Esophagus squamous epithelium (tissue), 5 donors: Measurements from ENCODE around the gene MDFI. TPM values are rescaled to one million over a fixed set of nuclear protein-coding genes. Genes with fewer than 3 reads are reported as not detected.

Experiments
- DNase-seq: peaks from one replicate; lab custom pipeline; 2025; lab: John Stamatoyannopoulos, UW
- H3K27ac ChIP-seq, 4 donors: fragments of 200-600 bp; sonication (generic); one replicate each; pipeline ENCODE4 v1.5.1; 2016 to 2019; ENCODE audit warnings: mild to moderate bottlenecking in 1 of 4
- H3K27me3 ChIP-seq, 4 donors: fragments of 200-600 bp; sonication (generic); 1 replicate in 3 of 4; 2 replicates in 1 of 4; pipeline versions ENCODE4 v1.5.1 to v1.6.0; 2017 to 2021; ENCODE audit warnings: antibody characterized with exemption in 1 of 4
- H3K36me3 ChIP-seq, 3 donors: fragments of 200-600 bp; sonication (generic); one replicate each; pipeline ENCODE4 v1.5.1; 2016 to 2019
- H3K4me1 ChIP-seq, 3 donors: fragments of 200-600 bp; sonication (generic); one replicate each; pipeline ENCODE4 v1.5.1; 2017 to 2019
- H3K4me3 ChIP-seq, 4 donors: fragments of 200-600 bp; sonication (generic); 1 replicate in 3 of 4; 2 replicates in 1 of 4; pipeline ENCODE4 v1.5.1; 2016 to 2019; ENCODE audit warnings: mild to moderate bottlenecking in 2 of 4, moderate library complexity in 1 of 4
- H3K9me3 ChIP-seq, 3 donors: fragments of 200-600 bp; sonication (generic); one replicate each; pipeline ENCODE4 v1.5.1; 2016 to 2019
- POLR2A ChIP-seq, 4 donors: fragments of 450-650 bp; IDR thresholded peaks; one replicate each; pipeline ENCODE4 v1.6.1; 2017; ENCODE audit warnings: antibody characterized with exemption in 4 of 4, mild to moderate bottlenecking in 4 of 4, moderate library complexity in 3 of 4
- WGBS, 2 donors: methylation state at CpG; one replicate each; pipeline ENCODE4 v1.1.5; 2018; 5-methylcytosine and 5-hydroxymethylcytosine counted together
- intact Hi-C: fragments of 100-400 bp; cut with DNase I; formaldehyde crosslinking; loops from one replicate; pipeline ENCODE4 v1.15.0; 2022
- total RNA-seq, 4 donors: library from RNA; depleted of rRNA; stranded (reverse); fragments of >200 nt; gene quantifications; one replicate each; pipeline ENCODE4 v1.1.0, GENCODE V29; 2016
- TF ChIP-seq, protein P1 (sequence below), 6 experiments: fragments of 450-650 bp in 4 of 6; fragments of 200-600 bp in 2 of 6; sonication (generic) in 2 of 6; IDR thresholded peaks; one replicate each; pipeline ENCODE4 v1.5.1; 2016 to 2019; ENCODE audit warnings: antibody characterized with exemption in 6 of 6, mild to moderate bottlenecking in 4 of 6, moderate library complexity in 4 of 6
- donor health status: DM: yes; HTN: yes; CAD: no.

MDFI gene
- total RNA-seq, 4 donors from 2014 or later = 50.5 to 105 (median 81.8) TPM

DNA sequence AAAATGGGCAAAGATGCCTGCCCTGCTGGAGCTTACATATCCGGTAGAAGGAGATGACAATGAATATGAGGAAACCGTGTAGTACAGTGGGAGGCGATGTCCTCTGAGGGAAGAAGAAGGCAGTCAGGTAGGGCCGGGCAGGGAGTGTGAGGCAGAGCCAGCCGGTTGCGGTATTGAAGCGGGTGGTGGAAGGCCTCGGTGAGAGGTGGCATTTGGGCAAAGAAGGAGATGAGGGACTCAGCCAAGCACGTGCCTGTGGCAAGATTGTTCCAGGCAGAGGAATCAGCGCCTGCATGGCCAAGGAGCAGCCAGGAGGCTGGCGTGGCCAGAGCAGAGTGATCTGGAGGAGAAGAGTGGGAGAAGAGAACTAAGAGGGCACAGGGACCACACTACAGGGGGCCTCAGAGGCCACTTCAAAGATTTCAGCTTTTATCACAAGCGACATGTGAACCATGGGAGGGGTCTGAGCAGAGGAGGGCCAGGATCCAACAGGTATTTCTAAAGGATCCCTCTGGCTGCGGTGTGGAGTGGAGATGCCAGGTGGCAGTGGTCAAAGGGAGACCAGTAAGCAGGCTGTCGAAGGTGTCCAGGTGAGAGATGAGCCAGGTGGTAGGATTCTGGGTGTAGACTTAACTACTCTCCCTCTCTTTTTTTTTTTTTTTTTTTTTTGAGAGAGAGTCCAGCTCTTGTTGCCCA is 13.8 kb downstream of the MDFI start:
- no peak for DNase-seq
- 83 to 85% methylated on average over 13 to 14 of the region's 14 CpGs for WGBS, 2 donors
- TF ChIP-seq POLR2A (IDR thresholded peaks at IDR 0.05) = no peak
- TF ChIP-seq, protein P1, sequence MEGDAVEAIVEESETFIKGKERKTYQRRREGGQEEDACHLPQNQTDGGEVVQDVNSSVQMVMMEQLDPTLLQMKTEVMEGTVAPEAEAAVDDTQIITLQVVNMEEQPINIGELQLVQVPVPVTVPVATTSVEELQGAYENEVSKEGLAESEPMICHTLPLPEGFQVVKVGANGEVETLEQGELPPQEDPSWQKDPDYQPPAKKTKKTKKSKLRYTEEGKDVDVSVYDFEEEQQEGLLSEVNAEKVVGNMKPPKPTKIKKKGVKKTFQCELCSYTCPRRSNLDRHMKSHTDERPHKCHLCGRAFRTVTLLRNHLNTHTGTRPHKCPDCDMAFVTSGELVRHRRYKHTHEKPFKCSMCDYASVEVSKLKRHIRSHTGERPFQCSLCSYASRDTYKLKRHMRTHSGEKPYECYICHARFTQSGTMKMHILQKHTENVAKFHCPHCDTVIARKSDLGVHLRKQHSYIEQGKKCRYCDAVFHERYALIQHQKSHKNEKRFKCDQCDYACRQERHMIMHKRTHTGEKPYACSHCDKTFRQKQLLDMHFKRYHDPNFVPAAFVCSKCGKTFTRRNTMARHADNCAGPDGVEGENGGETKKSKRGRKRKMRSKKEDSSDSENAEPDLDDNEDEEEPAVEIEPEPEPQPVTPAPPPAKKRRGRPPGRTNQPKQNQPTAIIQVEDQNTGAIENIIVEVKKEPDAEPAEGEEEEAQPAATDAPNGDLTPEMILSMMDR (IDR thresholded peaks at IDR 0.05) = no peak
- Histone ChIP-seq H3K27ac (no peak overlapping the region), H3K9me3 (no peaks in the 10 kb centered on the region), H3K27me3 (peaks cover 0 to 25% (median 0%) of the 10 kb centered on the region in 4 donors), H3K4me3 (no peak overlapping the region), H3K4me1 (peaks cover 0 to 7% (median 0%) of the 10 kb centered on the region in 3 donors), H3K36me3 (peaks cover 0 to 69% (median 0%) of the 10 kb centered on the region in 3 donors)
- intact Hi-C loops = no loop called here

DNA sequence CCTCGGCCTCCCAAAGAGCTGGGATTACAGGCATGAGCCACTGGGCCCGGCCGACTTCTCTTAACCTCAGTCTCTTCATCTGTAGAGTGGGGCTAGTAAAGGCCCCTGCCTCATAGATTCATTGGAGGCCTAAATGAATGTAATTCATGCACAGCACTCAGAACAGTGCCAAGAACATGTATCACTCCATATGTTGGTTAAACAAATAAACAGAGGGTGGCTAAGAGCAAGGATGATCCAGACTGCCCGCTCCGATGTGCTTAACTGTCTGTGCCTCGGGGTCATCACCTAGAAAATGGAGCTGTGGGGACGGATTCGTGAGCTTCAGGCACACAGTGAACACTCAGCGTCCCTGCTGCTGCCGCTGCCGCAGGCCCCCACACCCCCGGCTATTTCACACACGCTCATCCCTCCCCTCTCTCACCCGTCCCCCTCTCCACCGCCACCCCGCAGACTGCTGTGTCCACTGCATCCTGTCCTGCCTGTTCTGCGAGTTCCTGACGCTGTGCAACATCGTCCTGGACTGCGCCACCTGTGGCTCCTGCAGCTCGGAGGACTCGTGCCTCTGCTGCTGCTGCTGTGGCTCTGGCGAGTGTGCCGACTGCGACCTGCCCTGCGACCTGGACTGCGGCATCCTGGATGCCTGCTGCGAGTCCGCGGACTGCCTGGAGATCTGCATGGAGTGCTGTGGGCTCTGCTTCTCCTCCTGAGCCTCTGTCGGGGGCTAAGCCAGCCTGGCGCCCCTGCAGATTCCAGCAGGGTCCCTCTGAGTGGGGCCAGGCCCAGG is 14.8 kb downstream of the MDFI start:
- 80 to 91% methylated on average over 15 of the region's 32 CpGs for WGBS, 2 donors
- Histone ChIP-seq H3K4me3 (no peak overlapping the region), H3K27me3 (peaks cover 0 to 34% (median 0%) of the 10 kb centered on the region in 4 donors), H3K36me3 (peaks cover 0 to 62% (median 0%) of the 10 kb centered on the region in 3 donors), H3K4me1 (peaks cover 0 to 7% (median 0%) of the 10 kb centered on the region in 3 donors), H3K9me3 (no peaks in the 10 kb centered on the region), H3K27ac (no peak overlapping the region)
- TF ChIP-seq, protein P1 (IDR thresholded peaks at IDR 0.05) = no peak
- TF ChIP-seq POLR2A (IDR thresholded peaks at IDR 0.05) = no peak
- intact Hi-C loops = no loop called here
- DNase-seq = no peak

DNA sequence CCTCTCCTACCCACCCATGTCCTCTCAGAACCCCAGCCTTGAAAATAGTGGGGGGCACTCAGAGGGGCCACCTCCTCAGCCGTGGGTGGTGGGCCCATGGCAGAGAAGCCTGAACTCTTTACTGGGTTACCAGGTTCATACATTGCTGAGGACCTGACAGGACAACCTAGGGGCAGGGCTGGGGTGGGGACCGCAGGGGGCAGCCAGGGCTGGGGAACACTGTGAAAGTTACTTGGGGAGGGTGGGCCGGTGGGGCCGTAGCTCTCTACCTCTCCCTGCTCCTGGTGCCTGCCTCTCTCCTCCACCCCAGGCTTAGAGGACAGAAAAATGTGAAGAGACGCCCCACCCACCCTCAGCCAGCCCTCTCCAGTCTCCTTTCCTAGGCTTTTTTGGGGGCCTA is 15.4 kb downstream of the MDFI start:
- TF ChIP-seq POLR2A (IDR thresholded peaks at IDR 0.05) = no peak
- TF ChIP-seq, protein P1 (IDR thresholded peaks at IDR 0.05) = no peak
- no peak for DNase-seq
- WGBS, 2 donors = 52% methylated on average over 3 of the region's 5 CpGs; no CpG with 5 or more reads in 1 of the 2 donors
- peaks cover 0 to 55% (median 0%) of the 10 kb centered on the region in 3 donors for H3K36me3 ChIP-seq
- H3K27me3 ChIP-seq = peaks cover 0 to 35% (median 0%) of the 10 kb centered on the region in 4 donors
- H3K4me3 ChIP-seq = no peak overlapping the region
- H3K9me3 ChIP-seq = no peaks in the 10 kb centered on the region
- intact Hi-C loops = no loop called here
- no peak overlapping the region for H3K27ac ChIP-seq
- peaks cover 0 to 7% (median 0%) of the 10 kb centered on the region in 3 donors for H3K4me1 ChIP-seq

DNA sequence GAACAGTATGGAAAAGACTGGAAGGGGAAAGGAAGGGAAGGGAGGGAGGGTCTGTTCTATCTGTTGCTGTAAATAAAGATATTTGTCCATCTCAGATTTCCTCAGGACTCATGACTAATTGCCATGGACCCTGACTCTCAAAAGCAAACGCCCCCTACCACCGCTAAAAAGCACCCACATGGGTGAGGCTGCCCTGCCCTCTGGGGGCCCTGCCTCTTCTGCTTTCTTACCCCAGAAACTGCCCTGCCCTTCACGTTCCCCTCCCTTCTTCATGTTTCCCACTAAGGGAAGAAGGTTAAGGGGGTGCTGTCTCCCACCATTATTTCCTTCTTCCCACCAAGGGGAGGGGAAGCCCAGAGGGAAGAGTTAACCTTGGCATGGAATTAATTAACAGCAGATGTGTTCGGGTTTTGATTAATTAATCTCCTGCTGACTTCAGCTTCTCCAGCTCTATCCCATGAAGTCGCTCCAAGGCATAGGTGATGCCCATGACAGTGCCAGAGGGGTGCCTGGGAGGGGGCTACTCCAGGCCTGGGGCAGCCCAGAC is 16.0 kb downstream of the MDFI start:
- TF ChIP-seq POLR2A (IDR thresholded peaks at IDR 0.05) = no peak
- H3K27ac ChIP-seq = no peak overlapping the region
- H3K9me3 ChIP-seq = no peaks in the 10 kb centered on the region
- H3K4me1 ChIP-seq = peaks cover 0 to 7% (median 0%) of the 10 kb centered on the region in 3 donors
- H3K36me3 ChIP-seq = peaks cover 0 to 50% (median 0%) of the 10 kb centered on the region in 3 donors
- H3K27me3 ChIP-seq = peaks cover 0 to 40% (median 0%) of the 10 kb centered on the region in 4 donors
- 47 to 52% methylated on average over 4 to 5 of the region's 5 CpGs for WGBS, 2 donors
- intact Hi-C loops = no loop called here
- no peak for DNase-seq
- H3K4me3 ChIP-seq = no peak overlapping the region

DNA sequence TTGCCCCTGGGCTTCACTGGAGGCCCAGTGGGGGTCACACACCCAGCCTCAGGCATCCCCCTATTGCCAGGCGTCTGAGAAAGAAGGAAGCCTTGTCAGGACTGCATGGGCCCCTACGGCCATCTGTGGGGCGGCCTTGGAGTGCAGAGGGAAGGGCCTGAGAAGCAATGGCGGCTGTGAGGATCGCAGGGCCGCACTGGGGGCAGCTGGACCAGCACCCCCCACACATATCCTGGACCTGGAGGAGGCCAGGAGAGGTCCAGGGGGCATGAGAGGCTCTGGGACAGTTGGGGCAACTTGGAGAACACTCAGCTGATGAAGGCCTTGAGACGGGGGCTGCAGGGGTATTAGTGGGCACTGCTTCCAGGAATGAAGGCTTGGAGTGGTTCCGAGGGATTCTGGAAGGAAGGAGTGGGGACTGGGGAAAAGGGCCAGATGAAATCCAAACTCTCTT is 16.5 kb downstream of the MDFI start:
- 76 to 96% methylated on average over 2 to 5 of the region's 8 CpGs for WGBS, 2 donors
- Histone ChIP-seq H3K36me3 (peaks cover 0 to 45% (median 0%) of the 10 kb centered on the region in 3 donors), H3K27ac (no peak overlapping the region), H3K4me1 (peaks cover 0 to 7% (median 0%) of the 10 kb centered on the region in 3 donors), H3K4me3 (no peak overlapping the region), H3K27me3 (peaks cover 0 to 43% (median 0%) of the 10 kb centered on the region in 4 donors), H3K9me3 (no peaks in the 10 kb centered on the region)
- TF ChIP-seq, protein P1 (IDR thresholded peaks at IDR 0.05) = no peak
- no peak for TF ChIP-seq POLR2A (IDR thresholded peaks at IDR 0.05)
- intact Hi-C loops = no loop called here
- no peak for DNase-seq
